ENCODE data around the gene RUNX2. TPM values are rescaled to one million over a fixed set of nuclear protein-coding genes. Genes with fewer than 3 reads are reported as not detected.

The RUNX2 gene
- total RNA-seq, 1 donor from 2014 or later = 0.09 TPM

GRCh38 chr6:45423111-45423823 is 95.1 kb downstream of the RUNX2 start:
- Mint-ChIP-seq H3K27me3 (ENCODE audit: insufficient read depth, low read depth) (peaks cover 54% of the 10 kb centered on the region), H3K27ac (no peak overlapping the region), H3K9me3 (no peaks in the 10 kb centered on the region), H3K36me3 (no peaks in the 10 kb centered on the region), H3K4me1 (peaks cover 25% of the 10 kb centered on the region), H3K4me3 (peak overlapping the region; percentile 91)
- no peak overlapping the region for H3K27ac ChIP-seq
- peak; percentile 65 for DNase-seq (ENCODE audit: low spot score)
- no peaks in the 10 kb centered on the region for H3K79me2 ChIP-seq (ENCODE audit: low read depth)
- peak overlapping the region; percentile 93 for H2AFZ ChIP-seq (replicated peaks)
- peak overlapping the region; percentile 94 for H3K4me2 ChIP-seq
- no peak for TF ChIP-seq CTCF (IDR thresholded peaks at IDR 0.05)
- peak; percentile 94 for TF ChIP-seq EZH2phosphoT487 (IDR thresholded peaks at IDR 0.05)
- TF ChIP-seq EZH2 (IDR thresholded peaks at IDR 0.05) = peak; percentile 91
- peaks cover 98% of the 10 kb centered on the region for H3K27me3 ChIP-seq
- peaks cover 9% of the 10 kb centered on the region for H4K20me1 ChIP-seq (ENCODE audit: low read depth)
- H3K4me3 ChIP-seq = peak overlapping the region; percentile 63
- H3K9ac ChIP-seq = no peak overlapping the region
- H3F3A ChIP-seq (ENCODE audit: low read depth) = peaks cover 5% of the 10 kb centered on the region
- peaks cover 17% of the 10 kb centered on the region for H3K4me1 ChIP-seq
- H3K36me3 ChIP-seq = no peaks in the 10 kb centered on the region
- H3K9me3 ChIP-seq (ENCODE audit: low read depth) = no peaks in the 10 kb centered on the region

DNA sequence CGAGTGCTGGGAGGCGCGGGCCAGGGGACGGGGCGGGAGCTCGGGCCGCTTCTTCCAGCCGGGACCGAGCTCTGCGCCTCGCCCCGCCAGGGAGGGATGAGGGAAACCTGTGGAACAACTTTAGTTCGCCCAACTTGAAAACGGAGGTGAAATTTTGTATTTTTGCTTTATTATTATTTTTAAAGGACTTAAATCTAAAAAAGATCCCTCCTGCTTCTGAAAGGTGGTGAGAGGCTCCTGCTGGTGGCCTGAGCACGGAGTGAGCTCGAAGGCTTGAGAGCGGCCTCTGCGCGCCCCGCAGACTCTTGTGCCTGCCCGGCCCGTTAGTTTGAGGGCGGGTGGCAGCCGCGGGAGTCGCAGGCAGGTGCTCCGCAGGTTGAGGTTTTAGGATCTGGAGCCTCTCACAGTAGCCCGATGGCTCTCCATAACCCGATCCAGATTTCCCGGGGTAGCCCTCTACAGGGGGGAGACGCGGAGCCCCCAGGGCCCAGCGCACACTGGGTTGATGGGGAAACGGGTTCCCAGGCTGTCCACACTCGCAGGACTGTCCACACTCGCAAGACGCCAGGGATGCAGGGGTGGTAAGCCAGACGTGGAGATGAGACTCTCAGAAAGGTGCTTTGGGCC is 95.8 kb downstream of the RUNX2 start:
- H3K4me1 ChIP-seq = peaks cover 17% of the 10 kb centered on the region
- H3K4me1 Mint-ChIP-seq = peaks cover 25% of the 10 kb centered on the region
- H2AFZ ChIP-seq (replicated peaks) = peak overlapping the region; percentile 93
- H3F3A ChIP-seq (ENCODE audit: low read depth) = peaks cover 5% of the 10 kb centered on the region
- peak overlapping the region; percentile 63 for H3K4me3 ChIP-seq
- peak; percentile 65 for DNase-seq (ENCODE audit: low spot score)
- no peaks in the 10 kb centered on the region for H3K36me3 ChIP-seq
- peaks cover 94% of the 10 kb centered on the region for H3K27me3 ChIP-seq
- H3K4me3 Mint-ChIP-seq = peak overlapping the region; percentile 68
- H3K9ac ChIP-seq = no peak overlapping the region
- H3K27ac ChIP-seq = no peak overlapping the region
- H3K4me2 ChIP-seq = peak overlapping the region; percentile 94
- H3K79me2 ChIP-seq (ENCODE audit: low read depth) = no peaks in the 10 kb centered on the region
- H3K27ac Mint-ChIP-seq = no peak overlapping the region
- no peaks in the 10 kb centered on the region for H3K9me3 ChIP-seq (ENCODE audit: low read depth)
- TF ChIP-seq CTCF (IDR thresholded peaks at IDR 0.05) (no peak), EZH2 (IDR thresholded peaks at IDR 0.05) (peak; percentile 72), EZH2phosphoT487 (IDR thresholded peaks at IDR 0.05) (peak; percentile 69)
- peaks cover 9% of the 10 kb centered on the region for H4K20me1 ChIP-seq (ENCODE audit: low read depth)
- H3K36me3 Mint-ChIP-seq = no peaks in the 10 kb centered on the region
- H3K27me3 Mint-ChIP-seq (ENCODE audit: insufficient read depth, low read depth) = peaks cover 52% of the 10 kb centered on the region
- H3K9me3 Mint-ChIP-seq = no peaks in the 10 kb centered on the region

DNA sequence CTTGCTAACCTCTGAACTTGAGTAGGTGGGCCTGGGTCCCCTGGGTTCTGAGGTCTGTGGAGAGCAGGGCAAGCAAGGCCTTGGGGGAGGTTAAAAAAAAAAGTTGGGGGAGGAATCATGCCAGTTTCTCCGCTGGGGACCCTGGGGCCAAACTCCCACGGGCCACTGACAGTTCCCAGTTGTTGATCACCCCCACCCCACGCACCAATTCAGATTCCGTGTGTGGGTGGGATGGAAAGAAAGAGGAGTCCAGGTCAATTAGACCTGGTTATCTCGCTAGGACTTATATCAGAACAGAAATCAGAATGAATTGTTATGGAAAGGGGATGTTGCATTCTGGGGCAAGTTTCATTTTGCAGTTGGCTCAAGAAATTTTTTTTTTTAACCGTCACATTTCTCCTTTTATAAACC is 96.3 kb downstream of the RUNX2 start:
- DNase-seq (ENCODE audit: low spot score) = no peak
- Histone ChIP-seq H2AFZ (replicated peaks) (no peak overlapping the region), H3K4me1 (peaks cover 17% of the 10 kb centered on the region), H3K79me2 (ENCODE audit: low read depth) (no peaks in the 10 kb centered on the region), H3K4me3 (no peak overlapping the region), H3K36me3 (no peaks in the 10 kb centered on the region), H3K4me2 (peak overlapping the region; percentile 94), H3K9ac (no peak overlapping the region), H3K27ac (no peak overlapping the region), H4K20me1 (ENCODE audit: low read depth) (peaks cover 9% of the 10 kb centered on the region), H3F3A (ENCODE audit: low read depth) (peaks cover 5% of the 10 kb centered on the region), H3K27me3 (peaks cover 89% of the 10 kb centered on the region), H3K9me3 (ENCODE audit: low read depth) (no peaks in the 10 kb centered on the region)
- Mint-ChIP-seq H3K27me3 (ENCODE audit: insufficient read depth, low read depth) (peaks cover 47% of the 10 kb centered on the region), H3K36me3 (no peaks in the 10 kb centered on the region), H3K4me3 (peak overlapping the region; percentile 68), H3K27ac (no peak overlapping the region), H3K4me1 (peaks cover 20% of the 10 kb centered on the region), H3K9me3 (no peaks in the 10 kb centered on the region)
- TF ChIP-seq EZH2phosphoT487 (IDR thresholded peaks at IDR 0.05) (no peak), EZH2 (IDR thresholded peaks at IDR 0.05) (no peak), CTCF (IDR thresholded peaks at IDR 0.05) (no peak)
